Stimulated activated CD4-positive, alpha-beta T cell treated with anti-CD3 and anti-CD28 coated beads, Interleukin-4, amount 100 ng/mL, for 48 hours (primary cell): Measurements from ENCODE around the gene TCHP.
"Not testable (repeated sequence)": the region's sequence is repeated elsewhere in the genome, so short reads cannot be mapped to it uniquely, and the experiment has no call there.

Experiments used
- DNase-seq, 2 donors: peaks; one replicate each; pipeline ENCODE4 v3.0.0-alpha.2; 2020; ENCODE audit warnings: low read depth in 2 of 2

The TCHP gene

GRCh38 chr12:109899783-109900751, at the start of gene TCHP:
TCHP (plus strand) TSS chr12:109900274; CDS start chr12:109903027, 2,753 bp downstream.
- peak; percentile 60 to 63 for DNase-seq

GRCh38 chr12:109850518-109850917, 49.6 kb upstream of the TCHP start:
- DNase-seq: not testable (repeated sequence)

GRCh38 chr12:109855377-109855776, 44.7 kb upstream of the TCHP start:
- no peak for DNase-seq

- no peak for DNase-seq
These were observed 42.4 kb upstream of the TCHP start for GRCh38 chr12:109857715-109858114.

GRCh38 chr12:109858764-109859163, 41.3 kb upstream of the TCHP start:
- DNase-seq: no peak

- DNase-seq: no peak
These were observed 39.1 kb upstream of the TCHP start for GRCh38 chr12:109860977-109861376.

- no peak for DNase-seq
These were observed 38.3 kb upstream of the TCHP start for GRCh38 chr12:109861689-109862314.

GRCh38 chr12:109862491-109862890, 37.6 kb upstream of the TCHP start:
- not testable (repeated sequence) for DNase-seq

GRCh38 chr12:109863847-109864712, 36.0 kb upstream of the TCHP start:
- no peak for DNase-seq

- no peak for DNase-seq
These were observed 35.2 kb upstream of the TCHP start for GRCh38 chr12:109864916-109865315.

- no peak for DNase-seq
These were observed 31.7 kb upstream of the TCHP start for GRCh38 chr12:109868182-109869051.

- no peak for DNase-seq
These were observed 29.4 kb upstream of the TCHP start for GRCh38 chr12:109870648-109871047.

- no peak for DNase-seq
These were observed 28.3 kb upstream of the TCHP start for GRCh38 chr12:109871668-109872314.

- DNase-seq: no peak
These were observed 26.4 kb upstream of the TCHP start for GRCh38 chr12:109873653-109874052.

- DNase-seq: no peak
These were observed 24.4 kb upstream of the TCHP start for GRCh38 chr12:109875572-109876131.

GRCh38 chr12:109876406-109876805, 23.7 kb upstream of the TCHP start:
- no peak for DNase-seq

- no peak for DNase-seq
These were observed 22.4 kb upstream of the TCHP start for GRCh38 chr12:109877504-109878246.

- DNase-seq: no peak
These were observed 21.8 kb upstream of the TCHP start for GRCh38 chr12:109878247-109878625.

- no peak for DNase-seq
These were observed 21.3 kb upstream of the TCHP start for GRCh38 chr12:109878749-109879148.
